NCI-H2196 treated with DMSO at 0.1 percent for 48 hours (cell line): Measurements from ENCODE around the gene PRR12.

Experiments used
- DNase-seq: peaks from one replicate; lab custom pipeline; 2025; ENCODE audit not compliant: unreplicated experiment; lab: John Stamatoyannopoulos, UW

PRR12 gene

GRCh38 chr19:49590071-49590970, 661 bp upstream of the PRR12 start:
- DNase-seq: peak; percentile 98

DNA sequence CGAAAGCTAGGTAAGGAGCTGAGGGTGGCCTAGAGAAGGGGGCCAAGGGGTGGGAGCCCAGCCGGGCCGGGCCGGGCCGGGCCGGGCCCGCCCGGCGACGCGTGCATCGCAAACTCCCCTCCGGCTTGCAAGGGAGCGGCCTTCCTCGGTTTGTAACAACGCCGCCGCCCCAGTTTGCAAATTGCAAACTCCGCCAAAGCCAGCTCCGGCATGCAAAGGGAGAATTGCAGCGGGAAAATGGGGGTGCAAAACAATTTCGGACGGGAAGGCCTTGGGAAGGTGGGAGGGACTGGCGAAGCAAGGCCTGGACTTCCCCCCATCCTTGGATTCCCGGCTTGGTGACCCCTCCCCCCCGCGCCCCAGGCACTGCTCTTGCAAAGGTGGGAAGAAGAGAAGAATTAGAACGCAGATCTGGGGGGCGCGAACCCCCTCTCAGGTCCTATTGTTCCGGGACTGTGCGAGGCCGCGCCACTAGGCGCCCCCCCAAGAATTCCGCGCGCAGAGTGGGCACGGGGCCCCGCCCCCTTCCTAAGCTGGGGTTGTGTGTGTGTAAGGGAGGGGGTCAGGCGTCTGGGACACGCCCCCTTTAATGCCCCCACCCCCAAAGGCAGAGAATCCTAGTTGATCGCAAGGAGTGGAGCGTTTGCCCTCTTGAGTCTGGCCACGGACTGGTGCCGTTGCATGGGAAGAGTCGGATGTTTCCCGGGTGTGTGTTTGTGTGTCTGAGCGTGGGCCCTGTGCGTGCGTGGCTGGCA, 926 bp downstream of the PRR12 start:
- DNase-seq: no peak

GRCh38 chr19:49592486-49593232, 1.7 kb downstream of the PRR12 start:
- DNase-seq: no peak

- peak; percentile 91 for DNase-seq
These were observed 2.5 kb downstream of the PRR12 start for GRCh38 chr19:49593233-49594113.

GRCh38 chr19:49594157-49594992, 3.4 kb downstream of the PRR12 start:
- DNase-seq: no peak

GRCh38 chr19:49594993-49595818, 4.2 kb downstream of the PRR12 start:
- DNase-seq: no peak

GRCh38 chr19:49595819-49596404, 4.9 kb downstream of the PRR12 start:
- no peak for DNase-seq

DNA sequence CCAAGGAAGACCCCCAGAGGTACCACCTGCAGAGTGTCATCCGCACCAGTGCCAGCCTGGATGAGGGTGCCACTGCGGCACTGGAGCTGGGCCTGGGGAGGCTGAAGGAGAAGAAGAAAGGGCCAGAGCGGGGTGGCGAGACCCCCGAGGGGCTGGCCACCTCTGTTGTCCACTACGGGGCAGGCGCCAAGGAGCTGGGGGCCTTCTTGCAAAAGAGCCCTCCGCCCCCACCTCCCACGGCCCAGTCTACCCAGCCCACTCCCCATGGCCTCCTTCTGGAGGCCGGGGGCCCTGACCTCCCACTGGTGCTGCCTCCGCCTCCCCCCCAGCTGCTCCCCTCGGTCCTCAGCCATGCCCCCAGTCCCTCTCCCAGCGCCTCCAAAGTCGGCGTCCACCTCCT, 5.4 kb downstream of the PRR12 start:
- no peak for DNase-seq

GRCh38 chr19:49596954-49597702, 6.1 kb downstream of the PRR12 start:
- no peak for DNase-seq

DNA sequence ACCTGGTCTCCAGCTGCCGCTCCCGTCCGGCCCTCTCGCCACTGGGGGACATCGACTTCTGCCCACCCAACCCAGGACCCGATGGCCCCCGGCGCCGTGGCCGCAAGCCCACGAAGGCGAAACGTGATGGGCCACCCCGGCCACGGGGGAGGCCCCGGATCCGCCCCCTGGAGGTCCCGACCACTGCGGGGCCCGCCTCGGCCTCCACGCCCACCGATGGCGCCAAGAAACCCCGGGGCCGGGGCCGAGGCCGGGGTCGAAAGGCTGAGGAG, 6.7 kb downstream of the PRR12 start:
- DNase-seq: no peak

- DNase-seq: no peak
These were observed 8.7 kb downstream of the PRR12 start for GRCh38 chr19:49599378-49600295.

DNA sequence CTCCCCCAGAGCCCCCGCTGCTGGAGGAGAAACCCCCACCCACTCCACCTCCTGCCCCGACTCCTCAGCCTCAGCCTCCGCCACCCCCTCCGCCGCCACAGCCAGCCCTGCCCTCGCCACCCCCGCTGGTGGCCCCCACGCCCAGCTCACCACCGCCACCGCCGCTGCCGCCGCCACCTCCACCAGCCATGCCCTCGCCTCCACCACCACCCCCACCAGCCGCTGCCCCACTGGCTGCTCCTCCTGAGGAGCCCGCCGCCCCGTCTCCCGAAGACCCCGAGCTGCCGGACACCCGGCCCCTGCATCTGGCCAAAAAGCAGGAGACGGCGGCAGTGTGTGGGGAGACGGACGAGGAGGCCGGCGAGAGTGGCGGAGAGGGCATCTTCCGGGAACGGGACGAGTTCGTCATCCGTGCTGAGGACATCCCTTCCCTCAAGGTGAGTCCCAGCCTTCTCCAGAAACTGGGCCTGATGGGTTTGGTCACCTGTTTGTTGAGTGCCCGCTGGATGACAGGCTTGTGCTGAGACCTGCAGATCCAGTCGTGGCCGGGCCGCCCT, 10.6 kb downstream of the PRR12 start:
- no peak for DNase-seq

DNA sequence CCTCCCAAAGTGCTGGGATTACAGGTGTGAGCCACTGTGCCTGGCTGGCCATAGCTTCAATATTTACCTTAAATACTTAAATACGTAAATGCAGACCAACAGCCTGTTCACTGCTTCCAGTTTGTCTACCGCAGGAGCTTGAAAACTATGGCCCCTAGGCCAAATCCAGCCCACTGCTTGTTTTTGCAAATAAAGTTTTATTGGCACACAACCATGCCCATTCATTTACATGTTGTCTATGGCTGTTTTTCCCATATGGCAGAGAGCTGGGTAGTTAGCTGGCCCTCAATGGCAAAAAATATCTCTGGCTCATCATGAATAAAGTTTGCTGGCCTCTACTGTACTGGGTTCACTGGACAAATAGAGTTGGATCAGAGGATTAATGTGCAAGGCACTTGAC, 11.8 kb downstream of the PRR12 start:
- no peak for DNase-seq

- DNase-seq: no peak
These were observed 14.6 kb downstream of the PRR12 start for GRCh38 chr19:49605605-49606004.

- DNase-seq: no peak
These were observed 18.6 kb downstream of the PRR12 start for GRCh38 chr19:49609499-49610092.

DNA sequence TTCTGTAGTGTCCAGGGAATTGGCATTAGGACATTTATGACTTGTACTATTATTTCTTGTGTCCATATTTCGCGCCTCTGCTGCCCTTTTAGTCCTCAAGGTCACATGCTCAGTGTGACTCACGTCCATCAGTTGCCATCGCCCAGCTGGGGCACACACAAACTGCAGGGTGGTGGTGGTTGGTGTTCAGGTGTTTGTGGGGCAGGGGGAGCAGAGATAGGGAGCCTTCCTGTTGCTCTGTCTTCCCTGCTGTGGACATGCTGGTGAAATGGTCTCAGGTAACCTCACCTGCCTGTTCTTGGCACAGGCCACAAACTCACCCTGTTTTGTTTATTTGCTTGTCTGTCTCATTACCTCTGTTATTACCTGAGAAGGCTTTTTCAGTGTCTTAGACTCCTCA, 22.4 kb downstream of the PRR12 start:
- peak; percentile 37 for DNase-seq
